Measurements from ENCODE around the gene PIAS4. TPM values are rescaled to one million over a fixed set of nuclear protein-coding genes. Genes with fewer than 3 reads are reported as not detected.

Gene PIAS4
- total RNA-seq, 1 donor from 2014 or later: 58.8 TPM

- no peaks in the 10 kb centered on the region for H3K9me3 Mint-ChIP-seq
Measured at GRCh38 chr19:4051175-4052101, 43.9 kb downstream of the PIAS4 start.

DNA sequence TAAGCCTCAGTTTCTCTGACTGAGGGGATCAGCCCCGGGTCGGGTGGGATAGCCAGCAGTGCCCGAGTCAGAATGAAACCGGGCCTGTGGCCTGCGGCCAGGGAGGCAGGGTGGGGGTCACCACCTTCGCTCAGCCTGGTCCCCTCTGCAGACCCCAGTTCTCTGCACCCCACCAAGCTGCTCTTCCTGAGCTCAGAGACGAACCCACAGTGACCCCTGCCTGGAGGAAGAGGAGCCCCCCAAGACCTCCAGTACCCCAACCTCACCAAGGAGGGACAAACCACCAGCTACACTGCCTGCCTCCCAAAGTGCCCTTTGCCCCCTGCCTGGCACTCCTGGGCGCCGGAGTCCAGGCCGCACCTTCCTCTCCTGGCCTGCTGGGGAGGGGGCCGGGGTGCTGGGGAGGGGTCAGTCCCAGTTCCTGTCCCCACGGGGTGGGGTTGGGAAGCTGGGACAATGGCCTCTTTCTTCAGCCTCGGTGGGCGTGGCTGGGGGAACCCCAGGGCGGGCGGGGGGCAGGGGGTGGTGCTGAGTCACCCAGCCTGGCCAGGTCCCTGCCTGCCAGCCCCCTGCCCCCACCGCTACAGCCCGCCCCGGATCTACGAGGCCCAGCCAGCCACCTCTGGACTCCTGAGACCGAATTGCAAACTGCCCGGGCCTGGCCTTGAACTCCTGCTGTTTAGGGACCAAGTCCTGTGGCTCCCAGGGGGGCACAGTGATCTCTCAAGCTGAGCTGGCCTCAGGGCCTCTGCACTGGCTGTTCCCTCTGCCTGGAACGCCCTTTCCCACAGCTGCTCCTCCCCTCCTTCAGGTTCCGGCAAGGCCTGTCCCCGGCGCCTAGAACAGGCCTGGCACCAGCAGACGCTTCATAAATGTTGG lies 44.8 kb downstream of the PIAS4 start:
- TF ChIP-seq, protein P1, sequence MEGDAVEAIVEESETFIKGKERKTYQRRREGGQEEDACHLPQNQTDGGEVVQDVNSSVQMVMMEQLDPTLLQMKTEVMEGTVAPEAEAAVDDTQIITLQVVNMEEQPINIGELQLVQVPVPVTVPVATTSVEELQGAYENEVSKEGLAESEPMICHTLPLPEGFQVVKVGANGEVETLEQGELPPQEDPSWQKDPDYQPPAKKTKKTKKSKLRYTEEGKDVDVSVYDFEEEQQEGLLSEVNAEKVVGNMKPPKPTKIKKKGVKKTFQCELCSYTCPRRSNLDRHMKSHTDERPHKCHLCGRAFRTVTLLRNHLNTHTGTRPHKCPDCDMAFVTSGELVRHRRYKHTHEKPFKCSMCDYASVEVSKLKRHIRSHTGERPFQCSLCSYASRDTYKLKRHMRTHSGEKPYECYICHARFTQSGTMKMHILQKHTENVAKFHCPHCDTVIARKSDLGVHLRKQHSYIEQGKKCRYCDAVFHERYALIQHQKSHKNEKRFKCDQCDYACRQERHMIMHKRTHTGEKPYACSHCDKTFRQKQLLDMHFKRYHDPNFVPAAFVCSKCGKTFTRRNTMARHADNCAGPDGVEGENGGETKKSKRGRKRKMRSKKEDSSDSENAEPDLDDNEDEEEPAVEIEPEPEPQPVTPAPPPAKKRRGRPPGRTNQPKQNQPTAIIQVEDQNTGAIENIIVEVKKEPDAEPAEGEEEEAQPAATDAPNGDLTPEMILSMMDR (conservative IDR thresholded peaks at IDR 0.05): no peak
- Mint-ChIP-seq H3K27me3 (ENCODE audit: low read depth) (peaks cover 3% of the 10 kb centered on the region), H3K27ac (ENCODE audit: unreplicated experiment) (peak overlapping the region; percentile 94), H3K9me3 (no peaks in the 10 kb centered on the region), H3K36me3 (ENCODE audit: low read depth) (peaks cover 10% of the 10 kb centered on the region), H3K4me3 (peak overlapping the region; percentile 34), H3K4me1 (peaks cover 17% of the 10 kb centered on the region)
- no peak for DNase-seq (ENCODE audit: low read depth, low spot score)

More at GRCh38 chr19:4051175-4052101, 43.9 kb downstream of the PIAS4 start:
- DNase-seq (ENCODE audit: low read depth, low spot score): no peak
- Mint-ChIP-seq H3K4me1 (peaks cover 17% of the 10 kb centered on the region), H3K4me3 (peak overlapping the region; percentile 27), H3K36me3 (ENCODE audit: low read depth) (peaks cover 10% of the 10 kb centered on the region), H3K27me3 (ENCODE audit: low read depth) (peaks cover 3% of the 10 kb centered on the region), H3K27ac (ENCODE audit: unreplicated experiment) (no peak overlapping the region)
- TF ChIP-seq, protein P1 (conservative IDR thresholded peaks at IDR 0.05): no peak

GRCh38 chr19:4052993-4053422 lies 45.5 kb downstream of the PIAS4 start:
- peaks cover 3% of the 10 kb centered on the region for H3K27me3 Mint-ChIP-seq (ENCODE audit: low read depth)
- H3K9me3 Mint-ChIP-seq: no peaks in the 10 kb centered on the region
- peak overlapping the region; percentile 34 for H3K4me3 Mint-ChIP-seq
- peaks cover 10% of the 10 kb centered on the region for H3K36me3 Mint-ChIP-seq (ENCODE audit: low read depth)
- H3K27ac Mint-ChIP-seq (ENCODE audit: unreplicated experiment): peak overlapping the region; percentile 94
- no peak for DNase-seq (ENCODE audit: low read depth, low spot score)
- TF ChIP-seq, protein P1 (conservative IDR thresholded peaks at IDR 0.05): no peak
- peaks cover 17% of the 10 kb centered on the region for H3K4me1 Mint-ChIP-seq

- H3K27me3 Mint-ChIP-seq (ENCODE audit: low read depth): peaks cover 3% of the 10 kb centered on the region
- H3K4me3 Mint-ChIP-seq: peak overlapping the region; percentile 22
- no peaks in the 10 kb centered on the region for H3K9me3 Mint-ChIP-seq
- H3K4me1 Mint-ChIP-seq: peaks cover 17% of the 10 kb centered on the region
- DNase-seq (ENCODE audit: low read depth, low spot score): no peak
- peaks cover 10% of the 10 kb centered on the region for H3K36me3 Mint-ChIP-seq (ENCODE audit: low read depth)
- TF ChIP-seq, protein P1 (conservative IDR thresholded peaks at IDR 0.05): no peak
- H3K27ac Mint-ChIP-seq (ENCODE audit: unreplicated experiment): no peak overlapping the region
Measured at GRCh38 chr19:4053423-4054324, 46.1 kb downstream of the PIAS4 start.

Data from neural crest cell (in vitro differentiated cells).